Effector memory CD4-positive, alpha-beta T cell (primary cell): Measurements from ENCODE around the gene AGBL1.
"Not testable (repeated sequence)": the region's sequence is repeated elsewhere in the genome, so short reads cannot be mapped to it uniquely, and the experiment has no call there.

ENCODE experiments used
- DNase-seq, 3 donors: peaks; one replicate each; pipeline ENCODE4 v3.0.0-alpha.2; 2020
- H3K27ac ChIP-seq: 2 replicates; pipeline ENCODE4 v1.7.0; 2013; ENCODE audit warnings: mild to moderate bottlenecking, low read length, moderate library complexity; ENCODE audit not compliant: insufficient read depth, poor library complexity, severe bottlenecking
- H3K27me3 ChIP-seq: replicated peaks from 2 replicates; pipeline ENCODE4 v1.7.0; 2013; ENCODE audit warnings: mild to moderate bottlenecking, low read length; ENCODE audit not compliant: insufficient read depth, control insufficient read depth, poor library complexity, severe bottlenecking
- H3K36me3 ChIP-seq: 2 replicates; pipeline ENCODE4 v1.7.0; 2013; ENCODE audit warnings: mild to moderate bottlenecking, low read length, moderate library complexity; ENCODE audit not compliant: control insufficient read depth, insufficient read depth
- H3K4me1 ChIP-seq: 2 replicates; pipeline ENCODE4 v1.7.0; 2013; ENCODE audit warnings: low read length, mild to moderate bottlenecking; ENCODE audit not compliant: control insufficient read depth, insufficient read depth, poor library complexity, severe bottlenecking
- H3K4me3 ChIP-seq: 2 replicates; pipeline ENCODE4 v1.7.0; 2013; ENCODE audit warnings: low read length, low read depth, mild to moderate bottlenecking; ENCODE audit not compliant: insufficient read depth, poor library complexity, severe bottlenecking
- H3K9me3 ChIP-seq: 2 replicates; pipeline ENCODE4 v1.7.0; 2013; ENCODE audit warnings: mild to moderate bottlenecking, low read length, moderate library complexity; ENCODE audit not compliant: control insufficient read depth

The AGBL1 gene

DNA sequence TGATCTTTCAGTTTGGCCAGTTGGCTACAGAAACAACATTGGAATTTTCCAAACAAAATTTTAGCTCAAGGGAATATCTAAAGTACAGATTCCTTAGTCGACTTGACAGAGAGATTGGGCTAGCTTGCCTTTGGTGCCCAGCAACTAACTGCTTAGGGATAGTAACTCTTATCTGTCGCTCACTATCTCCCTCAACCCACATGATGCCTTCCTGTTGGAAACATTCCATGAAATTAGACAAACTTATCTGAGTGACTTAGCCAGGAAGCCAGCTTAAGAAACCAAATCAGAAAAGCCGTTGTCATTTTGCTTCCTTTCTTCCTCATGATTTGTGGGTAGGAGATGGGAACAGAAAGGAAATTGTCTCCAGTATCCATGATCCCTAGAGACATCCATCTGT is 791.2 kb downstream of the AGBL1 start:
- DNase-seq = no peak
- Histone ChIP-seq H3K4me1 (no peaks in the 10 kb centered on the region), H3K9me3 (no peaks in the 10 kb centered on the region), H3K27me3 (no peaks in the 10 kb centered on the region), H3K4me3 (no peak overlapping the region), H3K36me3 (no peaks in the 10 kb centered on the region), H3K27ac (no peak overlapping the region)

DNA sequence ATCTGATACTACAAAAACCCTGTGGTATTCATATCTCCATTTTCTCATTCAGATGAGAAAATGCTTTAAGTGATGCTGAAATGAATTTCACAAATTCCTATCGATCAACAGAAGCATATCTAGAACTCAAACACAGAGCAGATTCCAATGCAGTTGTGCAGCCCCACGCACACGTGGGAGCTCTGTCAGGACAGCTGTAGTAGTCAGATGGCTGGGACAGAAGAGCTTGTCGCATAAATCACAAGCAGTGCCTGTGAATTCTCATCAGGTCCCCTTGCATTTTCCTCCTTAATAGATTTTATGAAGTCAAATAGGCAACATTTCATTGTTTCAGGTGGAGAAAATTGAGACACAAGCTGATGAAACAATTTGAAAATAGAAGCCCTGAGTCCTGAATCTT is 792.3 kb downstream of the AGBL1 start:
- H3K9me3 ChIP-seq = no peaks in the 10 kb centered on the region
- no peak overlapping the region for H3K27ac ChIP-seq
- no peaks in the 10 kb centered on the region for H3K36me3 ChIP-seq
- no peaks in the 10 kb centered on the region for H3K27me3 ChIP-seq
- no peak for DNase-seq
- no peak overlapping the region for H3K4me3 ChIP-seq
- no peaks in the 10 kb centered on the region for H3K4me1 ChIP-seq

DNA sequence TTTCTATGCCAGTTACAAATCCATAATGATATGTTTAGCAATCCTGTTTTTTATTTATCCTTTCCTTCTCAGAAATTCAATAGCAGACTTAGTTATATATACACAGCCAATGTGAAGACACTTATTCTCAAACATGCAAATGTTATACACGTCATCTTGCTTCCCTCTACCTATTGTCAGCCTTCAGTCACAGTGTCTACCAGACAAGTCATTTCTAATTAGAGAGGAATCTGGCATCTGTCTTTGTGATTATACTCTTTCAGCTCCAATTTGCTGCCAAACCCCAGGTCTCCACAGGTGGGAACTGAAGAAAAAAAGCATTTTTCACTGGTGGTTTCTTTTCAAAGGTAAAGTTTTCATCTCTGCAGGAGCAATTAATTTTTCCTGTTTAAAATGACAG is 793.1 kb downstream of the AGBL1 start:
- no peaks in the 10 kb centered on the region for H3K9me3 ChIP-seq
- no peak overlapping the region for H3K4me3 ChIP-seq
- H3K36me3 ChIP-seq = no peaks in the 10 kb centered on the region
- no peaks in the 10 kb centered on the region for H3K27me3 ChIP-seq
- no peak overlapping the region for H3K27ac ChIP-seq
- no peaks in the 10 kb centered on the region for H3K4me1 ChIP-seq
- no peak for DNase-seq

GRCh38 chr15:86875067-86875466 is 795.4 kb downstream of the AGBL1 start:
- no peaks in the 10 kb centered on the region for H3K36me3 ChIP-seq
- H3K4me3 ChIP-seq = no peak overlapping the region
- no peaks in the 10 kb centered on the region for H3K27me3 ChIP-seq
- no peaks in the 10 kb centered on the region for H3K4me1 ChIP-seq
- no peak for DNase-seq
- no peak overlapping the region for H3K27ac ChIP-seq
- no peaks in the 10 kb centered on the region for H3K9me3 ChIP-seq

DNA sequence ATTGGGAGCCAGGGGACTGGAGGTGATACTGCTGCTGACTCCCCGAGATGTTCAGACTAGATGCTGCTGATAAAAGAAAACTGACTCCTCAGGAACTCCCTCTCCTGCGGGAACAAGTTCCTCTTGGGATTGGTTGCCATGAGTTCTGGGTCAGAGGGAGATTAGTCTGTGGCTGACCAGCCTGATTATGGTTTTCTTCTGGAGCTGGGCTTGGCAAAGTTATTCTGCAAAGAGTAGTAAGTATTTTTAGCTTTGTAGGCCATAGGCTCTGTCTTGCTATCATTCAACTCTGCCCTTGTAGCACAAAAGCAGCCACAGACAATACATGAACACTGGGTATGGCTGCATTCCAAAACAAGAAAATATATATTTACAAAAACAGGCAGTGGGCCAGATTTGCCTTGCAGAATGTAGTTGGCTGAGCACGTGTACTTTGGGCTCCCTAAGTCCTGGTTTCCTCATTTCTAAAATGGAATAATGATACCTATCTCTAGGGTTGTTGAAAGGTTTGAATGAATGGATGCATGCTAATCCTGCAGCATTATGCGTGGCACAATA is 796.8 kb downstream of the AGBL1 start:
- Histone ChIP-seq H3K4me1 (no peaks in the 10 kb centered on the region), H3K27ac (no peak overlapping the region), H3K36me3 (no peaks in the 10 kb centered on the region), H3K9me3 (no peaks in the 10 kb centered on the region), H3K27me3 (no peaks in the 10 kb centered on the region), H3K4me3 (no peak overlapping the region)
- DNase-seq = no peak

- no peak overlapping the region for H3K4me3 ChIP-seq
- no peak for DNase-seq
- H3K36me3 ChIP-seq = no peaks in the 10 kb centered on the region
- no peaks in the 10 kb centered on the region for H3K4me1 ChIP-seq
- no peaks in the 10 kb centered on the region for H3K9me3 ChIP-seq
- H3K27me3 ChIP-seq = no peaks in the 10 kb centered on the region
- no peak overlapping the region for H3K27ac ChIP-seq
Measured at GRCh38 chr15:86877171-86877631, 797.5 kb downstream of the AGBL1 start.

DNA sequence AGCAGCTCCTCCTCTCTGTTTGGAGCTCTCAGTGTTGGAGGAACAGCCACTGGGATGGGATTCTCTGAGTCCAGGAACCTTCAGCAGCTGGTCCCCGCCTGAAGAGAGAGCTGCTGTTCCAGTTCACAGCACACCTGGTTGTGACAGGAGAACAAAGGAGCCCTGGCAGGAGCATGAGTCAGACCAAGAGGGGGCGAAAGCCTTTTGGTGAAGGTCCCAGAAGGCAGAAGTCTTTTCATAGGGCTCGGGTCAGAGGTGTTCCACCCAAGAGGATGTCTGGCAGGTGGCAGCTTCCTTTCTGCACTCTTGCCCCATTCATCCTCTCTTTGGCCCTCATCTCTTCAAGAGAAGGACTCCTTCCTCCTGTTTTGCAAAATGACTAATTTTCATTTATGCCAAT is 799.2 kb downstream of the AGBL1 start:
- H3K4me1 ChIP-seq, H3K27ac ChIP-seq, H3K36me3 ChIP-seq, H3K27me3 ChIP-seq, DNase-seq, H3K9me3 ChIP-seq, H3K4me3 ChIP-seq: not testable (repeated sequence)

DNA sequence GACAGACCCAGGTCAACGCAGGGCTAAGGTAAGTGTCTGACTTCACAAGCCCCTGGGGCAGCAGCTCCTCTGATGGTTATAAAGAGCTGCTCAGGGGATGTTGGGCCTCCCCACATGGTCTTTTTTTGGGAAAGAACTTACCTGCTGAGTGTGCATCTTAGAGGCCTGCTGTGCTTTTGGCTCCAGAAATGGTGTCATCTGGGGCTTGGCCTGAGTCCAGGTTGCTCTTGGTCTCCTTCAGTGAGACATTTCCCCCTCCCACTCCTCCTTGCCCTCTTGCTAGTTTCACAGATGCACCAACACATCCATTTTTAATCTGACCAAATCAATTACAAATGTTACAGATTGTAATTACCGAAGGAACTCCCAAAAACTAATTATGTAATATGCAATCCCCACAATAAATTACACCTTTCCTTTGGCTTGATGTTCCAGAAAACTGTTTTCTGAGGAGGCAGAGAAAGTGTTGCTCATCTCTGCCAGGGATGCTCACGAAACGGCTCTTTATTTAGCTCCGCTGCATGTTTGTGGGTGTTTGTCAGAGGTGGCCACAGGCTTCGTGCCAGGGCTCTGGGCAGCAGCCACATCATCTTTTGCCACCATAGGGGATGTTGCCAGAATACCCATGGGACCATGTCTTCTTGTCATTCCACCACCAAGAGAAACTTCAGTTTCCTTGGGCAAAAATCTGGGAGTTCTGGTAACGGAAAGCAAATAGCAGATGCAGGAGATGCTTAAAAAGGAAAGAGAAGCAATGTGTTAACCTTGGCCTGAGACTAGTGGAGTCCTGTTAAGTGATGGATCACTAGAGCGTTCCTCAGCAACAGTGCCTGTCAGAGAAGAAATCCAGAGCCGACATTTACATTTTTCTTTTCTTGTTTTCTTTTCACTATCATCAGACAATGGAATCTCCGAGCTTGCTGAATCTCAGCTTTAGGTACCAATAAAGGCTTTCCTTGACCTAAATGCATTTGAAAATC is 799.9 kb downstream of the AGBL1 start:
- Histone ChIP-seq H3K27me3 (no peaks in the 10 kb centered on the region), H3K36me3 (no peaks in the 10 kb centered on the region), H3K4me1 (no peaks in the 10 kb centered on the region), H3K27ac (no peak overlapping the region), H3K9me3 (no peaks in the 10 kb centered on the region), H3K4me3 (no peak overlapping the region)
- DNase-seq = no peak

DNA sequence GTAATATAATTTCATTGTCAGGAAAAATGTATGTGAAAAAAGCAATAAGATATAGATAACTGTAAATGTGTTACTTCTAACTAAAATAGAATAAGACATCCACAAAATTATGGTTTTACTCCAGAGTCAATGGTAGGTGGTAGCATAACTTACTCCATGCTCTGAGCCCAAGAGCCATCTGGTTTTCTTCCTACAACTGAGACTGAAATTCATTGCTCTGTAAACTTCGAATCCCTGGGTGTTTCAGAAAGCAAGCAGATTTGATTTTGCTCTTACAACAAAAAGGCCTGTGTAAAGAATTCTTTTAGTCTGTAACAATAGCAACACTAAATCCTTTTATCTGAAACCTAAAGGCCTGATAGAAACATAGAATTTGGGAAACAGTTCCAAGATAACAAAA is 805.9 kb downstream of the AGBL1 start:
- no peaks in the 10 kb centered on the region for H3K9me3 ChIP-seq

DNA sequence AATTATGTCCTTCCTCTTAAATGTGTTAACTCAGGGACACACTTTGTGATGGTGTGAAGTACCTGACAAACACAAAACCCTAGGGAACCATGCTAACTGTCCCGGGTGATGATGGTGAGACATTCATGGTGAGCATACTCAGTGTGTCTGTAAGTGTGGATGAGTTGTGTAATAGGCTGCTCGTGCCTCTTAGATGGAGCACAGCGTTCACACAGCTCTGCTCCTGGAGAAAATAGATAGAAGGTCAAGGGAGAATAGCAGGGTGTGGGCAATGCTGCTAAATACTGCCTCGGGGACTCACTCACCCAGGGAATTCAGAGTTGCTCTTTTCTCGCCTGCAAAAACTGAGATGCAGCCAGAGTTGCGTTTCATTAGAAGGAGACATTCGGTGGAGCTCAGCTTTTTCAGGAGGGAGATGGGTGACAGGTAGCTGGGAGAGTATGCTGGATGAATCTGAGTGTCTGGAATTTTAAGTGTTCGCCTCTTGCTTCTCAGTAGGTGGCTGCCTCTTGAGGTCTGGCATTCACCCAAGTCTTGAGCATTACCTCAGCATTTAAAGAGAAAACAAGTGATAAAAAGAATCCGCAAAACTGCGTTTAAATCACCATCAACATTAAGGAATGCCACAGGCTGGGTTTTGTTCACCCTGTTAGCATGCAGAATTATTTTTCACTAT is 813.2 kb downstream of the AGBL1 start:
- DNase-seq = no peak
- no peaks in the 10 kb centered on the region for H3K27me3 ChIP-seq
- H3K4me3 ChIP-seq = no peak overlapping the region
- no peak overlapping the region for H3K27ac ChIP-seq
- H3K4me1 ChIP-seq = no peaks in the 10 kb centered on the region
- H3K36me3 ChIP-seq = no peaks in the 10 kb centered on the region
- no peaks in the 10 kb centered on the region for H3K9me3 ChIP-seq

More for the DNA sequence above, 805.9 kb downstream of the AGBL1 start:
- H3K4me3 ChIP-seq = no peak overlapping the region
- no peaks in the 10 kb centered on the region for H3K4me1 ChIP-seq
- no peaks in the 10 kb centered on the region for H3K27me3 ChIP-seq
- no peak for DNase-seq
- H3K27ac ChIP-seq = no peak overlapping the region
- no peaks in the 10 kb centered on the region for H3K36me3 ChIP-seq
